WTC11 (cell line): ENCODE results near the gene RAD9A. TPM values are rescaled to one million over a fixed set of nuclear protein-coding genes. Genes with fewer than 3 reads are reported as not detected.
A peak's percentile ranks its signal among the peaks of the same experiment; 100 is the strongest.

Experiments
- ATAC-seq: fragments of 200-7000 bp; cut with Tn5 transposase; 2 replicates; pipeline ENCODE4 v1.10.0; 2021; ENCODE audit warnings: mild to moderate bottlenecking, moderate library complexity
- CTCF ChIA-PET: fragments of 300-600 bp; sonication (Branson Sonifier 250); formaldehyde crosslinking; loops from one replicate; lab custom pipeline; 2021; ENCODE audit warnings: antibody characterized with exemption; lab: Charles Lee
- POLR2A ChIA-PET: fragments of 350-600 bp; sonication (Branson Sonifier 250); formaldehyde crosslinking; loops from one replicate; lab custom pipeline; 2021; ENCODE audit warnings: antibody characterized with exemption; lab: Charles Lee
- DNase-seq: peaks from one replicate; pipeline ENCODE4 v3.0.0; 2021; ENCODE audit warnings: low spot score
- H3K27ac Mint-ChIP-seq: 2 replicates; pipeline ENCODE4 v1.8.0; 2021; ENCODE audit warnings: mixed read lengths
- H3K27me3 Mint-ChIP-seq: 2 replicates; pipeline ENCODE4 v1.8.0; 2021; ENCODE audit warnings: low read depth, mild to moderate bottlenecking, moderate library complexity, mixed read lengths
- H3K36me3 Mint-ChIP-seq: 2 replicates; pipeline ENCODE4 v1.8.0; 2021; ENCODE audit warnings: mixed read lengths
- H3K4me1 Mint-ChIP-seq: 2 replicates; pipeline ENCODE4 v1.8.0; 2022; ENCODE audit warnings: mixed read lengths
- H3K4me3 Mint-ChIP-seq: 2 replicates; pipeline ENCODE4 v1.8.0; 2021; ENCODE audit warnings: mild to moderate bottlenecking, moderate library complexity, mixed read lengths
- H3K9me3 Mint-ChIP-seq: 2 replicates; pipeline ENCODE4 v1.8.0; 2021; ENCODE audit warnings: mixed read lengths
- AFF4 ChIP-seq: sonication (generic); formaldehyde crosslinking; IDR thresholded peaks from 2 replicates; pipeline ENCODE4 v1.8.1; 2023; ENCODE audit warnings: mild to moderate bottlenecking, missing genetic modification reagents, borderline replicate concordance
- CREM ChIP-seq: sonication (generic); formaldehyde crosslinking; IDR thresholded peaks from 2 replicates; pipeline ENCODE4 v1.8.1; 2022; ENCODE audit warnings: mild to moderate bottlenecking, missing genetic modification reagents, moderate library complexity
- CTCF ChIP-seq: fragments of 200-600 bp; IDR thresholded peaks from 2 replicates; pipeline ENCODE4 v1.8.0; 2022; ENCODE audit warnings: antibody characterized with exemption
- FOXK1 ChIP-seq: sonication (generic); formaldehyde crosslinking; IDR thresholded peaks from 2 replicates; pipeline ENCODE4 v1.8.0; 2022; ENCODE audit warnings: mild to moderate bottlenecking, moderate library complexity, missing genetic modification reagents
- FOXP4 ChIP-seq: sonication (generic); formaldehyde crosslinking; IDR thresholded peaks from 2 replicates; pipeline ENCODE4 v1.8.0; 2022; ENCODE audit warnings: mild to moderate bottlenecking, missing genetic modification reagents
- HMGXB4 ChIP-seq: sonication (generic); formaldehyde crosslinking; IDR thresholded peaks from 2 replicates; pipeline ENCODE4 v1.8.1; 2023; ENCODE audit warnings: mild to moderate bottlenecking, moderate library complexity, missing genetic modification reagents
- JUN ChIP-seq: sonication (generic); formaldehyde crosslinking; IDR thresholded peaks from 2 replicates; pipeline ENCODE4 v1.8.0; 2023; ENCODE audit warnings: mild to moderate bottlenecking, missing genetic modification reagents
- NFYB ChIP-seq: sonication (generic); formaldehyde crosslinking; conservative IDR thresholded peaks from 2 replicates; pipeline ENCODE4 v1.8.0; 2022; ENCODE audit warnings: low read depth, missing genetic modification reagents
- NR2C2 ChIP-seq: sonication (generic); formaldehyde crosslinking; IDR thresholded peaks from 2 replicates; pipeline ENCODE4 v1.8.0; 2022; ENCODE audit warnings: mild to moderate bottlenecking, missing genetic modification reagents
- PRDM15 ChIP-seq: sonication (generic); formaldehyde crosslinking; IDR thresholded peaks from 2 replicates; pipeline ENCODE4 v1.8.0; 2022; ENCODE audit warnings: missing genetic modification reagents
- PREB ChIP-seq: sonication (generic); formaldehyde crosslinking; IDR thresholded peaks from 2 replicates; pipeline ENCODE4 v1.8.1; 2022; ENCODE audit warnings: mild to moderate bottlenecking, missing genetic modification reagents, moderate library complexity, borderline replicate concordance
- TEAD1 ChIP-seq: sonication (generic); formaldehyde crosslinking; IDR thresholded peaks from 2 replicates; pipeline ENCODE4 v1.8.0; 2022; ENCODE audit warnings: mild to moderate bottlenecking, missing genetic modification reagents
- ZNF121 ChIP-seq: sonication (generic); formaldehyde crosslinking; IDR thresholded peaks from 2 replicates; pipeline ENCODE4 v1.8.0; 2023; ENCODE audit warnings: missing genetic modification reagents
- ZNF232 ChIP-seq: sonication (generic); formaldehyde crosslinking; IDR thresholded peaks from 2 replicates; pipeline ENCODE4 v1.8.0; 2022; ENCODE audit warnings: mild to moderate bottlenecking, missing genetic modification reagents
- total RNA-seq: library from RNA; stranded (reverse); gene quantifications from 3 replicates; pipeline ENCODE4 v1.2.3, GENCODE V29; 2021

The RAD9A gene
- total RNA-seq, 1 experiment from 2014 or later, result 45.5 TPM

- peak; percentile 74; the same call in 1 of the 2 replicates for TF ChIP-seq CREM (CRISPR knock-in tag)
- no peak for TF ChIP-seq NFYB (CRISPR knock-in tag)
- TF ChIP-seq ZNF232 (CRISPR knock-in tag), result 0 out of 2 replicates have a peak, but pooled peaks have one; percentile 63
- no peak for TF ChIP-seq CTCF
- no peak for TF ChIP-seq HMGXB4
- TF ChIP-seq FOXK1 (CRISPR knock-in tag), result peak; percentile 51; the same call in 1 of the 2 replicates
- no peak for TF ChIP-seq NR2C2 (CRISPR knock-in tag)
- peak; percentile 46; the same call in 1 of the 2 replicates for TF ChIP-seq PRDM15 (CRISPR knock-in tag)
- TF ChIP-seq TEAD1 (CRISPR knock-in tag), result peak; percentile 51; the same call in 1 of the 2 replicates
- TF ChIP-seq FOXP4 (CRISPR knock-in tag), result peak; percentile 75
- no peak for TF ChIP-seq JUN (CRISPR knock-in tag)
Measured at GRCh38 chr11:67420646-67421429, 29.1 kb downstream of the RAD9A start (continued).

GRCh38 chr11:67421430-67422031 is 29.7 kb downstream of the RAD9A start:
- peak overlapping the region; percentile 77 for H3K27ac Mint-ChIP-seq
- peak overlapping the region; percentile 56 for H3K4me3 Mint-ChIP-seq
- POLR2A ChIA-PET, result interaction anchor here (1.0 to 2.5 kb wide), 4 partner anchors 14 to 47 kb away, joined by 3 to 11 read pairs (median 6); partner anchors contain the start of genes PPP1CA and TMEM134
- CTCF ChIA-PET, result interaction anchor here (1.2 to 4.1 kb wide), 5 partner anchors 19 to 208 kb away, joined by 5 to 45 read pairs (median 10); partner anchors contain the start of genes CLCF1, NUDT8, PPP1CA and TBC1D10C
- no peak for DNase-seq
- ATAC-seq, result peak; percentile 18
- H3K27me3 Mint-ChIP-seq, result peaks cover 4% of the 10 kb centered on the region; the same call in 1 of the 2 replicates
- H3K36me3 Mint-ChIP-seq, result no peaks in the 10 kb centered on the region
- TF ChIP-seq PREB (no peak), ZNF121 (peak; percentile 51; the same call in 1 of the 2 replicates), AFF4 (CRISPR knock-in tag) (no peak)
- TF ChIP-seq, all 79 proteins: peak for 1
- no peaks in the 10 kb centered on the region for H3K9me3 Mint-ChIP-seq
- peaks cover 13% of the 10 kb centered on the region for H3K4me1 Mint-ChIP-seq
